HG02840 (cell line): Measurements from ENCODE around the gene TREH.
"Not testable (repeated sequence)": the region's sequence is repeated elsewhere in the genome, so short reads cannot be mapped to it uniquely, and the experiment has no call there.

Experiments used
- ATAC-seq: cut with Tn5 transposase; IDR thresholded peaks from one replicate; pipeline ENCODE4 v1.9.1; 2021; ENCODE audit warnings: mild to moderate bottlenecking, moderate library complexity, moderate number of reproducible peaks; ENCODE audit not compliant: unreplicated experiment, low FRiP score

Gene TREH

GRCh38 chr11:118697346-118697745, 17.9 kb upstream of the TREH start:
- no peak for ATAC-seq

DNA sequence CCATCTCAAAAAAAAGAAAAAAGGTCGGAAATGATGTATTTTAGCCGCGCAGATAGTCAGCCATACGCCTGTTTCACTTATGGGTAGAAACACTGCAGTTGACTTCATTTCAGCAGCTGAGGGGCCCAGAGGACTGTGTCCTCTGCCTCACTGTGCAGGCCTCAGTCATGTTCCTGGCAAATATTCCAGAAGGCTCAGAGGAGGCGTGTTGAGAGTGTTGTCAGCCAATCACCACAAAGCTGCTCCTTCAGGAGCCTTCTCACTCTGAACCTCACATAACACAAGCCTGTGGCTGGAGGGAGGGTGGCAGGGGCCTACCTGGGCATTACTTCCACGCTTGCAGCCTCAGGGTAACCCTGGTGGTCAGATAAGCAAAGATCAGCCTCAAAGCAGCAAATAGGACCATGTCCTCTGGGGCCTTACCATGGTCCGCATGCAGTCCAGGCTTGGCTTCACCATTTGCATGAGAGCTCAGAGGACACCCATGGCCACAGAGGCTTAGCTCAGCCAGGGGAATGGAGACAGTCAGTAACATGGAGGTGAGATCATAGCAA, 17.3 kb upstream of the TREH start:
- no peak for ATAC-seq

- no peak for ATAC-seq
These were observed 15.3 kb upstream of the TREH start for GRCh38 chr11:118694771-118695170.

DNA sequence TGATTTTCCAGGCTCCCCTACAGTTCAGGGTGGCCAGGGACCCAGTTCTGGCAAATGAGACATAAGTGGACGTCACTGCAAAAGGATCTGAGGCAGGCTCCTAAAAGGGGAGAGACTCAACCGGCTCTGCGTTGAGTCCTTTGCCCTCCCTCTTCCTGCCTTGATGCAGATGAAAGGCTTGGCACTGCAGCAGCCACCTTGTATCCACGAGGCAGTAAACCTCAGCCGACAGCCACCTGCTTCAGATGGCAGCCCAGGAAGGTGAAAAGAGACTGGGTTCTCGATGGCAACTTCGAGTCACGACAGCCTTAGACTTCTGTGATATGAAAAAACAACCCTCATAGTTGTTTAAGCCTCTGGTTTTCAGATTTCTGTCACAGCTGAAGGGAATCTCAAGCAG, 14.7 kb upstream of the TREH start:
- ATAC-seq, result no peak

- no peak for ATAC-seq
These were observed 12.7 kb upstream of the TREH start for GRCh38 chr11:118691926-118692830.

DNA sequence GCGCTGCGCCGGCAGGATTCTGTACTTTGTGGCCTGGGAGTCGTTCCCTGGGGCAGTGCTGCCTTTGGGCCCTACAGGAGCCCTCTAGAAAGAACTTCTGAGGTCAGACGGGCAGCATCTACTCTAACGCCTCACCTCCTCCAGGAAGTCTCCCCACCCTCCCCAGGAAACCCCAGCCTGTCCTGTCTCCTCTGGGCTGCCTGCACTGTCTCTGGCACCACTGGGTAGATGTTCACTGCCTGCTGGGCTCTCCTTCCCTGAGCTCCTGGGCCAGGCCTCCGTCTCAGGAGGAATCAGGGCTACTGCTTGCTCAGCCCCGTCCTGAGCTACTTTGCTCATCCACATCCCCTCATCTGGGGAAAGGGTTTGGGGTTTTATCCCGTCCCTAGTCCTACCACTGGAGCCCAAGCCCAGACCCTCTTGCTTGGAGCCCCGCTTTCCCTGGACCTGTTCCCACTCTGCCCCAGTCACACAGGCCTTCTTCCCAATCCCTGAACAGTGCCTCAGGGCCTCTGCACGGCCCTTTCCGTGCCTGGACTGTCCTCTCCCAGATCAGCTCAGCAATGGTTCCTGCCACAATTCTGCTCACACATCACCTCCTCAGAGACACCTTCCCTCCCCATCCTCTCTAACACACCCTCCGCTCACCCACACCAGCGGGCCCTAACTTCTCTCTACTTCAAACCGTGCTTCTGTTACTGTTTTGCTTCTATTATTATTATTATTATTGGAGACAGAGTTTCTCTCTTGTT, 11.3 kb upstream of the TREH start:
- ATAC-seq, result no peak

DNA sequence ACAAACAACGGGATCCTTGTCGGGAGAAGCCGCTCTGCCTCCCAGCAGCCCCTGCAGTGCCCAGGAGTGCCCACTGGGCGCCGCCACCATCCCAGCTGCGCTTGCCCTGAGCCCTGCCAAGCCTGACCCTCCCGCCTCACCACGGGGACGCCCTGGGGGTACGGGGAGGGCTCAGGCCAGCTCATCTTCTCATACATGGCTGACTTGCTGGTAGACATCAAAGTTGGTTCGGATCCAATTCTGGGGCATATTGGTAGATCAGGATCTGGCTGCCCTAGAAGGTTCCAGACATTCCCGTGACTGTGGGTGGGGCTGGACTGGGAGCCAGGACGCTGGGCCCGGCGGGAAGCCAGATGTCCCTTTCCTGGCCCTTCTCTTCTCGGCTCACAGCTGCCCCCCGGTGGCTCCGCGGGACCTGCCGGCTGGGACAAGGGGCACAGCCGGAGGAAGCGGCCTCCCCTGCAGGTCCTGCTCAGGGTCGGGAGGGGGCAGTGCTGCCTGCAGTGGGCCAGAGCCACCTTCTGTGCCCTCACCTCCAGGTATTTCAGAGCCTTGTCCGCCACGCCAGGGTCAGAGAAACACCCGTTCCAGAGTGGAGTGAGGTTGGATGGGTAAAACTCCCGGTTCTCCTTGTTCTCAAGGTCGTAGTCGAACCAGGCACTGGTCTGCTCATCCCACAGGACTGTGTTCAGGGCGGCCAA, 10.6 kb upstream of the TREH start:
- no peak for ATAC-seq

GRCh38 chr11:118689503-118689851, 10.0 kb upstream of the TREH start:
- no peak for ATAC-seq

GRCh38 chr11:118688851-118689502, 9.5 kb upstream of the TREH start:
- ATAC-seq, result no peak

DNA sequence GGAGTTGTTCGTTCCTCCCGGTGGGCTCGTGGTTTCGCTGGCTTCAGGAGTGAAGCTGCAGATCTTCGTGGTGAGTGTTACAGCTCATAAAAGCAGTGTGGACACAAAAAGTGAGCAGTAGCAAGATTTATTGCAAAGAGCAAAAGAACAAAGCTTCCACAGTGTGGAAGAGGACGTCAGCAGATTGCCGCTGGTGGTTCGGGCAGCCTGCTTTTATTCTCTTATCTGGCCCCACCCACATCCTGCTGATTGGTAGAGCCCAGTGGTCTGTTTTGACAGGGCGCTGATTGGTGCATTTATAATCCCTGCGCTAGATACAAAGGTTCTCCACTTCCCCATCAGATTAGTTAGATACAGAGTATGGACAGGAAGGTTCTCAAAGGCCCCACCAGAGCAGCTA, 8.9 kb upstream of the TREH start:
- ATAC-seq, result not testable (repeated sequence)

- no peak for ATAC-seq
These were observed 8.5 kb upstream of the TREH start for GRCh38 chr11:118687906-118688305.

DNA sequence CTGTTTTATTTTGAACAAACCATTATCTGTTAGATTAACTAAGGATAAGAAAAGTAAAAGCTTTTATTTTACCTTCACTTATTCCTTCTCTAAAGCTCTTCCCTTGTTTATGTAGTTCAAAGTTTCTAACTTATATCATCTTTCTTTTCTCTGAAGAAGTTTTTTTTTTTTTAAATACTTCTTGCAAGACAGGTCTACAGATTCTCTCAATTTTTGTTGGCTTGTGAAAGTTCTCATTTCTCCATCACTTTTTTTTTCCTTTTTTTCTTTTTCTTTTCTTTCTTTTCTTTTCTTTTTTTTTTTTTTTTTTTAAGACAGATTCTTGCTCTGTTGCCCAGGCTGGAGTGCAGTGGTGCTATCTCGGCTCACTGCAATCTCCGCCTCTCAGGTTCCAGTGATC, 4.7 kb upstream of the TREH start:
- ATAC-seq, result no peak

DNA sequence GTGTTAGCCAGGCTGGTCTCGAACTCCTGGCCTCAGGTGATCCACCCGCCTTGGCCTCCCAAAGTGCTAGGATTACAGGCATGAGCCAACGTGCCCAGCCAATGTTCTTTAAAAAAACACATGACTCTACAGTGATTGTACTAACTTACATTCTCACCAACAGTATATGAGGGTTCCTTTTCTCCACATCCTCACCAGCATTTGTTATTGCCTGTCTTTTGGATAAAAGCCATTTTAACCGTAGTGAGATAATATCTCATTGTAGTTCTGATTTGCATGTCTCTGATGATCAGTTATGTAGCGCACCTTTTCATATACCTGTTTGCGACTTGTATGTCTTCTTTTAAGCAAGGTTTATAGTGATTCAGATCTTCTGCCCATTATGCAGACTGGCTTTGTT, 3.5 kb upstream of the TREH start:
- not testable (repeated sequence) for ATAC-seq

GRCh38 chr11:118682372-118682771, 2.9 kb upstream of the TREH start:
- ATAC-seq, result no peak

GRCh38 chr11:118678908-118679307, 542 bp downstream of the TREH start:
- not testable (repeated sequence) for ATAC-seq

GRCh38 chr11:118677977-118678376, 1.5 kb downstream of the TREH start:
- no peak for ATAC-seq

- no peak for ATAC-seq
These were observed 5.4 kb downstream of the TREH start for GRCh38 chr11:118674082-118674435.

DNA sequence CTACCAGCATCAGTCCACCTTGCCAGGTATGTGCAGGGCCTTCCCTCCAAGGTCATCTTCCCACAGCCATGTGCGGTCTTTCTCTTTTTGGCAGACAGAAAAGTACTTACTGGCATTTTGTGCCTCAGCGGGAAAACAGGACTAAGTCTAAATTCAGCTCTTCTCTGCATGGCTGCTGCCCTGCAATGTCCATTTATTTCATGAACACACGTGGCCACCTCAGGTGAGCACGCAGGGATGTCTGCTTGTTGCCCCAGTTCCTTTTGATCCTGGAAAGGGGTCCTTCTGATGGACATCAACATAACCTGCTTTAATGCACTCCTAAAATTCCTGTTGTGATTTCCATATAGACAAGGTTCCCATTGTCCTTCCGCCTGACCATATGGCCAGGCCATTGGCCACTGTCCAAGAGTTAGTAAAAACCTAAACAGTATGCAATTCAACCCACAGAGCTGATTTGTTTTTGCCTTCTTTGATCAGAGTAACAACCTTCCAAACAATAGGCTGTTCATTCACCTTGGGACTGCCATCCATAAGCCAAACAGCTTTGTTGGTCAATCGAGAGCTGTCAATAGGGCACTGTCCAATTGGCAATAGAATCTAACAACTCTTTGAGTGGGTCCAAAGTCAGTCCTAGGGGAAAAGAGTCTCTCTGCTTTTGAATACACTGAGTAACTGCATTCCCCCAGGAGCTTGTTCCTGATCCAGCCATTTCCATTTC, 5.9 kb downstream of the TREH start:
- ATAC-seq, result no peak

- ATAC-seq, result no peak
These were observed 6.6 kb downstream of the TREH start for GRCh38 chr11:118672846-118673245.

GRCh38 chr11:118671254-118671653, 8.2 kb downstream of the TREH start:
- no peak for ATAC-seq
